Lung microvascular endothelial cell (primary cell): ENCODE measurements around the gene USH1C. TPM values are rescaled to one million over a fixed set of nuclear protein-coding genes. Genes with fewer than 3 reads are reported as not detected.

ENCODE experiments used
- total RNA-seq: library from RNA; depleted of rRNA; stranded (reverse); fragments of >200 nt; gene quantifications from 2 replicates; pipeline ENCODE4 v1.2.1, GENCODE V29; 2014

USH1C gene
- total RNA-seq, 1 donor from 2014 or later, result not detected

Other genes with a start within 250 kb of the USH1C start
- 0.20 and 0.87 TPM in 2 replicates for gene NCR3LG1, start 192.6 kb downstream of the USH1C start, total RNA-seq
- 0.22 and 0.40 TPM in 2 replicates for gene KCNJ11, start 155.8 kb downstream of the USH1C start, total RNA-seq
- not detected in 2 replicates for gene ABCC8, start 67.6 kb downstream of the USH1C start, total RNA-seq
- gene OTOG, start 2.8 kb upstream of the USH1C start, total RNA-seq, result not detected in 2 replicates
- not detected in 2 replicates for gene MYOD1, start 175.2 kb upstream of the USH1C start, total RNA-seq
- not detected in 2 replicates for gene KCNC1, start 190.4 kb upstream of the USH1C start, total RNA-seq